Right lobe of liver (tissue), 6 donors: ENCODE data around the gene YKT6. TPM values are rescaled to one million over a fixed set of nuclear protein-coding genes. Genes with fewer than 3 reads are reported as not detected.

Source experiments
- ATAC-seq, 4 donors: fragments of 200-7000 bp; cut with Tn5 transposase; one replicate each; pipeline ENCODE4 v1.9.1; 2020; ENCODE audit warnings: mild to moderate bottlenecking in 4 of 4, moderate library complexity in 4 of 4
- DNase-seq, 3 donors: peaks; one replicate each; pipeline ENCODE4 v3.0.0-alpha.2; 2020
- H3K27ac ChIP-seq, 3 donors: fragments of 200-600 bp; one replicate each; pipeline ENCODE4 v1.8.0; 2022
- H3K27me3 ChIP-seq, 2 donors: fragments of 200-600 bp; one replicate each; pipeline ENCODE4 v1.8.0; 2022
- H3K36me3 ChIP-seq, 4 donors: fragments of 200-600 bp; sonication (generic) in 1 of 4; one replicate each; pipeline versions ENCODE4 v1.5.1 to v1.8.0; 2017 to 2022; ENCODE audit warnings: control low read depth in 1 of 4
- H3K4me1 ChIP-seq, 4 donors: fragments of 200-600 bp; sonication (generic) in 1 of 4; one replicate each; pipeline versions ENCODE4 v1.5.1 to v1.8.0; 2017 to 2022; ENCODE audit warnings: control low read depth in 1 of 4
- H3K4me3 ChIP-seq, 3 donors: fragments of 200-600 bp; one replicate each; pipeline ENCODE4 v1.8.0; 2022
- H3K9me3 ChIP-seq, 4 donors: fragments of 200-600 bp; sonication (generic) in 1 of 4; one replicate each; pipeline versions ENCODE4 v1.5.1 to v1.8.0; 2017 to 2022; ENCODE audit warnings: control low read depth in 1 of 4
- CTCF ChIP-seq, 4 donors: fragments of 200-600 bp in 3 of 4; fragments of 450-650 bp in 1 of 4; IDR thresholded peaks; one replicate each; pipeline versions ENCODE4 v1.5.1 to v1.8.0; 2016 to 2022; ENCODE audit warnings: antibody characterized with exemption in 4 of 4, mild to moderate bottlenecking in 2 of 4
- POLR2A ChIP-seq: fragments of 450-650 bp; IDR thresholded peaks from one replicate; pipeline ENCODE4 v1.6.1; 2017; ENCODE audit warnings: antibody characterized with exemption, mild to moderate bottlenecking
- WGBS: methylation state at CpG from one replicate; pipeline ENCODE4 v1.1.6; 2018; ENCODE audit warnings: low coverage, low lambda C conversion rate; ENCODE audit not compliant: insufficient coverage; ENCODE audit errors: missing lambda C conversion rate; 5-methylcytosine and 5-hydroxymethylcytosine counted together
- intact Hi-C, 2 donors: fragments of 100-400 bp; cut with DNase I; formaldehyde crosslinking; loops; one replicate each; pipeline versions ENCODE4 v1.11.2 to v1.14.1; 2022
- total RNA-seq, 6 experiments: library from RNA; depleted of rRNA in 2 of 6; stranded (reverse); fragments of >200 nt in 2 of 6; fragmentation: NEBNext Ultra II Directional in 3 of 6; extraction: Animal tissue kit (Norgen Biotek cat#: 25700) in 3 of 6; gene quantifications; one replicate each; pipeline versions ENCODE4 v1.1.0 to v1.2.4, GENCODE V29; 2016 to 2023
- donor health status: DM: no; HTN: yes; CAD: no.
- donor health status: DM: no; HTN: no; CAD: no.
- donor health status: DM: no; HTN: no; CAD: no.
- donor health status: DM: no; HTN: yes; CAD: no.
- donor health status: DM: no; HTN: yes; CAD: no.

YKT6 gene
- total RNA-seq, 6 experiments from 2014 or later = 15.0 to 23.8 (median 19.2) TPM

GRCh38 chr7:44208085-44208484 lies 7.3 kb downstream of the YKT6 start:
- WGBS = 91% methylated on average over 5 of the region's 7 CpGs
- TF ChIP-seq CTCF (IDR thresholded peaks at IDR 0.05) (no peak), POLR2A (no peak)
- no peaks in the 10 kb centered on the region for H3K4me1 ChIP-seq
- no peak for ATAC-seq
- intact Hi-C loops = no loop called here
- no peak for DNase-seq
- H3K4me3 ChIP-seq = no peak overlapping the region
- no peak overlapping the region for H3K27ac ChIP-seq
- no peaks in the 10 kb centered on the region for H3K27me3 ChIP-seq
- H3K9me3 ChIP-seq = no peaks in the 10 kb centered on the region
- H3K36me3 ChIP-seq = peaks cover 11 to 80% (median 37%) of the 10 kb centered on the region in 4 donors

GRCh38 chr7:44210107-44210506 lies 9.3 kb downstream of the YKT6 start:
- Histone ChIP-seq H3K36me3 (peaks cover 11 to 72% (median 36%) of the 10 kb centered on the region in 4 donors), H3K4me3 (no peak overlapping the region), H3K9me3 (no peaks in the 10 kb centered on the region), H3K4me1 (no peaks in the 10 kb centered on the region), H3K27ac (no peak overlapping the region), H3K27me3 (no peaks in the 10 kb centered on the region)
- intact Hi-C loops = no loop called here
- DNase-seq (no peak), ATAC-seq (no peak)
- WGBS = 84% methylated on average over 5 of the region's 5 CpGs
- TF ChIP-seq POLR2A (no peak), CTCF (IDR thresholded peaks at IDR 0.05) (no peak)

GRCh38 chr7:44211126-44211675 lies 10.4 kb downstream of the YKT6 start:
- intact Hi-C loops = no loop called here
- H3K9me3 ChIP-seq = no peaks in the 10 kb centered on the region
- H3K36me3 ChIP-seq = peaks cover 11 to 63% (median 33%) of the 10 kb centered on the region in 4 donors
- no peaks in the 10 kb centered on the region for H3K4me1 ChIP-seq
- TF ChIP-seq CTCF (IDR thresholded peaks at IDR 0.05) (no peak), POLR2A (no peak)
- H3K27me3 ChIP-seq = no peaks in the 10 kb centered on the region
- DNase-seq = no peak
- 93% methylated on average over 3 of the region's 10 CpGs for WGBS
- no peak overlapping the region for H3K27ac ChIP-seq
- no peak for ATAC-seq
- no peak overlapping the region for H3K4me3 ChIP-seq

- H3K36me3 ChIP-seq = peaks cover 9 to 55% (median 29%) of the 10 kb centered on the region in 4 donors
- H3K4me3 ChIP-seq = no peak overlapping the region
- no peak overlapping the region for H3K27ac ChIP-seq
- intact Hi-C loops = no loop called here
- no peaks in the 10 kb centered on the region for H3K27me3 ChIP-seq
- no peaks in the 10 kb centered on the region for H3K9me3 ChIP-seq
- no peaks in the 10 kb centered on the region for H3K4me1 ChIP-seq
- TF ChIP-seq CTCF (IDR thresholded peaks at IDR 0.05) (no peak), POLR2A (no peak)
- ATAC-seq = no peak
- 89% methylated on average over 6 of the region's 6 CpGs for WGBS
- no peak for DNase-seq
These were observed 11.2 kb downstream of the YKT6 start for GRCh38 chr7:44212018-44212417.
